Ishikawa (cell line): ENCODE data around the gene FSIP1.

Experiments
- CEBPB ChIP-seq: IDR thresholded peaks from 2 replicates; pipeline ENCODE4 v1.6.1; 2012
- CREB1 ChIP-seq: IDR thresholded peaks from 2 replicates; pipeline ENCODE4 v1.6.1; 2012; ENCODE audit warnings: low read depth
- EGR1 ChIP-seq: IDR thresholded peaks from 2 replicates; pipeline ENCODE4 v1.6.1; 2012
- EP300 ChIP-seq: IDR thresholded peaks from 2 replicates; pipeline ENCODE4 v1.6.1; 2012; ENCODE audit warnings: borderline replicate concordance
- FOXM1 ChIP-seq: IDR thresholded peaks from 2 replicates; pipeline ENCODE4 v1.6.1; 2012; ENCODE audit warnings: low read depth, borderline replicate concordance
- NFIC ChIP-seq: IDR thresholded peaks from 2 replicates; pipeline ENCODE4 v1.6.1; 2012
- RAD21 ChIP-seq: IDR thresholded peaks from 2 replicates; pipeline ENCODE4 v1.6.1; 2012; ENCODE audit warnings: low read depth
- TAF1 ChIP-seq: IDR thresholded peaks from 2 replicates; pipeline ENCODE4 v1.6.1; 2012; ENCODE audit warnings: low read depth, mild to moderate bottlenecking
- TCF12 ChIP-seq: IDR thresholded peaks from 2 replicates; pipeline ENCODE4 v1.6.1; 2012; ENCODE audit warnings: low read depth
- TEAD4 ChIP-seq: IDR thresholded peaks from 2 replicates; pipeline ENCODE4 v1.6.1; 2012
- YY1 ChIP-seq: IDR thresholded peaks from 2 replicates; pipeline ENCODE4 v1.6.1; 2012; ENCODE audit warnings: low read depth
- ZBTB7A ChIP-seq: IDR thresholded peaks from 2 replicates; pipeline ENCODE4 v1.6.1; 2012; ENCODE audit warnings: low read depth
- TF ChIP-seq, protein P1 (sequence below): IDR thresholded peaks from 2 replicates; pipeline ENCODE4 v1.6.1; 2012; ENCODE audit warnings: low read depth, mild to moderate bottlenecking
- TF ChIP-seq, protein P2 (sequence below): IDR thresholded peaks from 2 replicates; pipeline ENCODE4 v1.6.1; 2012
- TF ChIP-seq, protein P3 (sequence below): IDR thresholded peaks from 2 replicates; pipeline ENCODE4 v1.6.1; 2012

The FSIP1 gene

DNA sequence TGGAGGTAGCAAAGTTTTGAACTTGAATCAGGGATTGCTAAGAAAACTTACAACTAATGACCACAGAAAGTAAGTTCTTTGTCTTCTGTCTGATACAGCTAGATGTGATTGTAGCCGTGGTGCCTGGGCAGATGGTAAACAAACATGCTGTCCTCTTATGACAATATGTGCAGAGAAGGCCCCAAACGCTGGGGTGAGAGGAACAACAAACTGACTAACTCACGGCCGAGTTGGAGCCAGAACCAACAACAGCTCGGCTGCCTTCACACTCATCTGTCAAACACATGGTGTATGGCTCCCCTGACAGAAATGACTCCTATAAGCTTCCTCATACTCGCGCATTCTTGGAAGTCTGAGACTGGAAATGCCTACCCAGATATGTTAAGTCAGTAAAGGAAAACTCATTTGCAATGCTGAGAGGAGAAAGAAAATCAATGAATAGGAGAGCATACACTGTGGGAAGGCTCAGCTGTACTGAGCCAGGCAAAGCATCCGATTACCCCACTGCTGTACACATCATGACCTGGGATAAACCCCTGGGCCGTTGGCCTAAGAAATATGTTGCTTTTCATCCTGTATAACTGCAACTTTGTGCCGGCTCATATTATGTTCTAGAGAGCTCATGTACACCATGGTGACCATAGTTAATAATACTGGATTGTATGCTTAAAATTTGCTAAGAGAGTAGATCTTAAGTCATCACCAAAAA lies 196.1 kb downstream of the FSIP1 start:
- TF ChIP-seq RAD21 (no peak), ZBTB7A (no peak)
- TF ChIP-seq, protein P1, sequence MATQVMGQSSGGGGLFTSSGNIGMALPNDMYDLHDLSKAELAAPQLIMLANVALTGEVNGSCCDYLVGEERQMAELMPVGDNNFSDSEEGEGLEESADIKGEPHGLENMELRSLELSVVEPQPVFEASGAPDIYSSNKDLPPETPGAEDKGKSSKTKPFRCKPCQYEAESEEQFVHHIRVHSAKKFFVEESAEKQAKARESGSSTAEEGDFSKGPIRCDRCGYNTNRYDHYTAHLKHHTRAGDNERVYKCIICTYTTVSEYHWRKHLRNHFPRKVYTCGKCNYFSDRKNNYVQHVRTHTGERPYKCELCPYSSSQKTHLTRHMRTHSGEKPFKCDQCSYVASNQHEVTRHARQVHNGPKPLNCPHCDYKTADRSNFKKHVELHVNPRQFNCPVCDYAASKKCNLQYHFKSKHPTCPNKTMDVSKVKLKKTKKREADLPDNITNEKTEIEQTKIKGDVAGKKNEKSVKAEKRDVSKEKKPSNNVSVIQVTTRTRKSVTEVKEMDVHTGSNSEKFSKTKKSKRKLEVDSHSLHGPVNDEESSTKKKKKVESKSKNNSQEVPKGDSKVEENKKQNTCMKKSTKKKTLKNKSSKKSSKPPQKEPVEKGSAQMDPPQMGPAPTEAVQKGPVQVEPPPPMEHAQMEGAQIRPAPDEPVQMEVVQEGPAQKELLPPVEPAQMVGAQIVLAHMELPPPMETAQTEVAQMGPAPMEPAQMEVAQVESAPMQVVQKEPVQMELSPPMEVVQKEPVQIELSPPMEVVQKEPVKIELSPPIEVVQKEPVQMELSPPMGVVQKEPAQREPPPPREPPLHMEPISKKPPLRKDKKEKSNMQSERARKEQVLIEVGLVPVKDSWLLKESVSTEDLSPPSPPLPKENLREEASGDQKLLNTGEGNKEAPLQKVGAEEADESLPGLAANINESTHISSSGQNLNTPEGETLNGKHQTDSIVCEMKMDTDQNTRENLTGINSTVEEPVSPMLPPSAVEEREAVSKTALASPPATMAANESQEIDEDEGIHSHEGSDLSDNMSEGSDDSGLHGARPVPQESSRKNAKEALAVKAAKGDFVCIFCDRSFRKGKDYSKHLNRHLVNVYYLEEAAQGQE = no peak

DNA sequence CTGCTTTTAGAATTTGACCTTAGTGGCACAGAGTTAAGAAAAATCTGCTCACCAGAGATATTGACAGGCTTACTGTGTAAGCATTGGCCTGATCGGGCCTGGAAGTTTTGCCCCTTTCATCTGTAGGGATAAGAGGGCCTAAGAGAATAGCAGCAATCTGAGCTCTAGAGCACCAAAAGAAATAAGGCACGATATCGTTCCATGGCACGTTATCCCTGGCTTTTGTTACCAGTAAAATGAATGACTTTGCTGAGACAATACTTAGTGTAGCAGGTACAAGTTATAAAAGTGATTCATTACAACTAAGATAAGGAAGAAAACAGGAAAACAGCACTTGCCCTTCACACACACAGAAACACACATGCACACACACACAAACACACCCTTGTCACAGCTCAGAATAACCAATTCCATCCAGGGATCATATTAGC lies 196.8 kb downstream of the FSIP1 start:
- TF ChIP-seq, protein P2, sequence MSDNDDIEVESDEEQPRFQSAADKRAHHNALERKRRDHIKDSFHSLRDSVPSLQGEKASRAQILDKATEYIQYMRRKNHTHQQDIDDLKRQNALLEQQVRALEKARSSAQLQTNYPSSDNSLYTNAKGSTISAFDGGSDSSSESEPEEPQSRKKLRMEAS = no peak
- TF ChIP-seq EGR1 (no peak), ZBTB7A (no peak), EP300 (no peak)

DNA sequence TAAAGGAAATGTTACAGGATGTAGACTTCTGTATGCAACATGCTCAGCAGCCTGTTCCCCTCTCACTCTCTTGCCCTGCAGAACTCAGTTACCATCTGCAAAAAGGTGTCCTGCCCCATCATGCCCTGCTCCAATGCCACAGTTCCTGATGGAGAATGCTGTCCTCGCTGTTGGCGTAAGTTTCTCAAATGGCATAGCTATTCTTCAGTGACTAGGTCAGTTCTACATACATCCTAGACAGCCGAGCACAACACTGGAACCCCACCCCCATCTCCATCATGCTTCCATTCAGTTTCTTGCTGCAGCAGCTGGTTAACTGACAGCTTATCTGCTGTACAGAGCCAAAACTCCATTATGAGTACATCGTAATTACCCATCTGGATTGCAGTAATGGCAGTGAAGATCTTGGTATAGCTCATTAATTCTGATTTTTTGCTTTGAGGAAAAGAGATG lies 197.2 kb downstream of the FSIP1 start:
- TF ChIP-seq RAD21 (no peak), EGR1 (no peak), CREB1 (no peak), YY1 (no peak), ZBTB7A (no peak), NFIC (no peak), TAF1 (no peak), EP300 (no peak), CEBPB (no peak), TCF12 (no peak), TEAD4 (no peak)
- TF ChIP-seq, protein P2 = no peak
- TF ChIP-seq, protein P3, sequence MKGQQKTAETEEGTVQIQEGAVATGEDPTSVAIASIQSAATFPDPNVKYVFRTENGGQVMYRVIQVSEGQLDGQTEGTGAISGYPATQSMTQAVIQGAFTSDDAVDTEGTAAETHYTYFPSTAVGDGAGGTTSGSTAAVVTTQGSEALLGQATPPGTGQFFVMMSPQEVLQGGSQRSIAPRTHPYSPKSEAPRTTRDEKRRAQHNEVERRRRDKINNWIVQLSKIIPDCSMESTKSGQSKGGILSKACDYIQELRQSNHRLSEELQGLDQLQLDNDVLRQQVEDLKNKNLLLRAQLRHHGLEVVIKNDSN = no peak
- TF ChIP-seq, protein P1 = no peak

DNA sequence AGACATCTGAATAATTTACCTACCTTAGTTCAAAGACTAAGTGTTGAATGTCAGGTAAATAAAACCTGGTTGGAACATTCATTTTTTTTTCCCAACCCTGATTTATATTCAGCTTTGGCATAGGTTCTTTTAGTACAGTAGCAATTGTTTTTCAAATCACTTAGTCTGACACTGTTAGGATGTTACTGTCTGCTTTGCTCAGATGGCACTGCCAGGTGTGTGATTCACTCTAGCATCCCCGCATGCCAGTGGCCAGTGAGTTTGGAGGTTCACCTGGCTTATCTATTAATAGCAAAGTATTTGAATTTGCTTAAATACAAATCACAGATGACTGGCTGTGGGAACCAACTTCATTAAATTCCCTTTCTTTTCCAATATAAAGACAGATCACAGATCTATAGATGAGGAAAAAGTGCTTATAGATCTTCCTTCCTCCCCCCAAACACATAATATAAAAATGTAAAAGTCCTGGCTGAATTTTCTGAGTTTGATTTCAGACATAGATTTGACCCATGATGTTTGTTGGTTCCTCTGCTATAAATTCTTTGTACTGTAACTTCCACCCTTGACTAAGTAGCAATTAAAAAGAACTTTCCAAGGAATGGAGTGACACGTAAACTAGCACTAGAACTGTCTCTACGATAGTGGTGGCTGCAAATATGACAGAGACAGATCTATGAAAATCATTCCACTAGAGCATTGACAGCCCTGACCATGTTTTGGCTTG lies 197.8 kb downstream of the FSIP1 start:
- no peak for TF ChIP-seq FOXM1
- no peak for TF ChIP-seq CEBPB

DNA sequence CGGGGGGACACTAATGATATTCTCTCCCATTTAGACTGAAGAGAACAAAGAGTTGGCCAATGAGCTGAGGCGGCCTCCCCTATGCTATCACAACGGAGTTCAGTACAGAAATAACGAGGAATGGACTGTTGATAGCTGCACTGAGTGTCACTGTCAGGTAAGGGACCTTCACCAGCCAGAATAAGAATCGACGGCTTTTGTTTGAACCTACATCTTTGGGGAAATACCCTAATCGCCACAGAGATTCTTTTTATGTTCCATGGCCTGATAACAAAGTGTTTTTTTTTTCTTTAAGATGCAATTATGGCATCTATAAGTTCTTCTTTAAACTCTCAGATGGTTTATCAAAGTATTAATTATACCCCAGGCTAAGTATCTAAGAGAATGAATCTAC lies 198.4 kb downstream of the FSIP1 start:
- TF ChIP-seq EP300 (no peak), TEAD4 (no peak), RAD21 (no peak), CEBPB (no peak), YY1 (no peak), FOXM1 (no peak), TCF12 (no peak)
- TF ChIP-seq, protein P1 = no peak
- TF ChIP-seq, protein P2 = no peak
